Liver (tissue), 9 donors: ENCODE measurements around the gene NCAPD2. TPM values are rescaled to one million over a fixed set of nuclear protein-coding genes. Genes with fewer than 3 reads are reported as not detected.
"Not testable (repeated sequence)": the region's sequence is repeated elsewhere in the genome, so short reads cannot be mapped to it uniquely, and the experiment has no call there.

Experiments used
- DNase-seq: peaks from one replicate; pipeline ENCODE4 v3.0.0-alpha.2; 2017; ENCODE audit warnings: low spot score
- H3K27ac ChIP-seq, 2 donors: one replicate each; pipeline ENCODE4 v1.7.0; 2013; ENCODE audit warnings: inconsistent platforms in 2 of 2, low read length in 2 of 2, control low read depth in 1 of 2, low read depth in 1 of 2, mild to moderate bottlenecking in 1 of 2
- H3K27me3 ChIP-seq, 4 donors: one replicate each; pipeline versions ENCODE4 v1.6.1 to v1.7.0; 2013; ENCODE audit warnings: low read length in 3 of 4, inconsistent platforms in 1 of 4, mild to moderate bottlenecking in 1 of 4, moderate library complexity in 1 of 4; ENCODE audit not compliant: control insufficient read depth in 4 of 4, insufficient read depth in 4 of 4
- H3K36me3 ChIP-seq, 4 donors: one replicate each; pipeline versions ENCODE4 v1.6.1 to v1.7.0; 2013; ENCODE audit warnings: low read length in 3 of 4, mild to moderate bottlenecking in 3 of 4, low read depth in 1 of 4, moderate library complexity in 1 of 4; ENCODE audit not compliant: control insufficient read depth in 4 of 4, insufficient read depth in 3 of 4
- H3K4me1 ChIP-seq, 4 donors: one replicate each; pipeline versions ENCODE4 v1.6.1 to v1.7.0; 2013; ENCODE audit warnings: low read length in 3 of 4, mild to moderate bottlenecking in 3 of 4, moderate library complexity in 1 of 4; ENCODE audit not compliant: control insufficient read depth in 4 of 4, insufficient read depth in 4 of 4
- H3K4me3 ChIP-seq, 3 donors: one replicate each; pipeline versions ENCODE4 v1.6.1 to v1.7.0; 2013; ENCODE audit warnings: low read length in 3 of 3, control low read depth in 1 of 3, low read depth in 1 of 3, mild to moderate bottlenecking in 1 of 3
- H3K9ac ChIP-seq, 2 donors: one replicate each; pipeline ENCODE4 v1.7.0; 2013; ENCODE audit warnings: low read length in 2 of 2, mild to moderate bottlenecking in 2 of 2, moderate library complexity in 2 of 2, control low read depth in 1 of 2, low read depth in 1 of 2
- H3K9me3 ChIP-seq, 4 donors: one replicate each; pipeline versions ENCODE4 v1.6.1 to v1.7.0; 2013; ENCODE audit warnings: low read length in 3 of 4; ENCODE audit not compliant: control insufficient read depth in 4 of 4
- EGR1 ChIP-seq, 2 donors: IDR thresholded peaks; 2 replicates each; pipeline ENCODE4 v1.6.1; 2016 to 2018; ENCODE audit warnings: antibody characterized with exemption in 2 of 2, low read depth in 2 of 2
- FOXA1 ChIP-seq: IDR thresholded peaks from 2 replicates; pipeline ENCODE4 v1.6.1; 2016; ENCODE audit warnings: antibody characterized with exemption
- FOXA2 ChIP-seq: IDR thresholded peaks from 2 replicates; pipeline ENCODE4 v1.6.1; 2016; ENCODE audit warnings: antibody characterized with exemption
- GABPA ChIP-seq, 2 donors: IDR thresholded peaks in 1 of 2; conservative IDR thresholded peaks in 1 of 2; 2 replicates each; pipeline ENCODE4 v1.6.1; 2016; ENCODE audit warnings: antibody characterized with exemption in 2 of 2, mild to moderate bottlenecking in 1 of 2, moderate library complexity in 1 of 2
- HNF4A ChIP-seq, 2 donors: conservative IDR thresholded peaks; 2 replicates each; pipeline ENCODE4 v1.6.1; 2016; ENCODE audit warnings: antibody characterized with exemption in 2 of 2, mild to moderate bottlenecking in 2 of 2
- JUND ChIP-seq, 2 donors: IDR thresholded peaks; 2 replicates each; pipeline ENCODE4 v1.6.1; 2016; ENCODE audit warnings: antibody characterized with exemption in 2 of 2
- MAX ChIP-seq: IDR thresholded peaks from 2 replicates; pipeline ENCODE4 v1.6.1; 2016; ENCODE audit warnings: antibody characterized with exemption
- NR2F2 ChIP-seq: IDR thresholded peaks from 2 replicates; pipeline ENCODE4 v1.6.1; 2016; ENCODE audit warnings: antibody characterized with exemption
- RAD21 ChIP-seq, 2 donors: IDR thresholded peaks; 2 replicates each; pipeline ENCODE4 v1.6.1; 2016; ENCODE audit warnings: antibody characterized with exemption in 2 of 2, mild to moderate bottlenecking in 2 of 2
- RXRA ChIP-seq, 2 donors: IDR thresholded peaks; 2 replicates each; pipeline ENCODE4 v1.6.1; 2017 to 2018; ENCODE audit warnings: antibody characterized with exemption in 2 of 2, mild to moderate bottlenecking in 1 of 2
- SP1 ChIP-seq: IDR thresholded peaks from 2 replicates; pipeline ENCODE4 v1.6.1; 2018; ENCODE audit warnings: antibody characterized with exemption, mild to moderate bottlenecking
- TAF1 ChIP-seq: conservative IDR thresholded peaks from 2 replicates; pipeline ENCODE4 v1.6.1; 2016; ENCODE audit warnings: antibody characterized with exemption, mild to moderate bottlenecking
- ZBTB33 ChIP-seq: IDR thresholded peaks from 2 replicates; pipeline ENCODE4 v1.6.1; 2016; ENCODE audit warnings: antibody characterized with exemption
- WGBS: extraction: QIAGEN DNeasy Blood & Tissue Kit; methylation state at CpG from one replicate; pipeline ENCODE4 v1.1.7; 2013; 5-methylcytosine and 5-hydroxymethylcytosine counted together
- polyA plus RNA-seq, 2 donors: library from polyadenylated mRNA; stranded (reverse) in 1 of 2; unstranded in 1 of 2; fragments of 200-250 nt in 1 of 2; fragments of >200 nt in 1 of 2; fragmentation: Nextera tagmentation in 1 of 2; extraction: Ambion mirVana in 1 of 2; gene quantifications; one replicate each; pipeline versions ENCODE4 v1.2.1 to v1.2.3, GENCODE V29; 2013 to 2015
- total RNA-seq, 2 donors: library from RNA; depleted of rRNA; stranded (reverse); fragments of >200 nt; gene quantifications; one replicate each; pipeline ENCODE4 v1.2.3, GENCODE V29; 2014
- TF ChIP-seq, protein P1 (sequence below): fragments of 150-350 bp; IDR thresholded peaks from 2 replicates; pipeline ENCODE4 v1.5.1; 2017; ENCODE audit warnings: improper control_type of control experiment, low read depth, low read length; ENCODE audit not compliant: missing input control
- donor health status: healthy.
- donor health status: healthy.
- donor health status: healthy.
- donor health status: healthy.
- donor health status: healthy.

The NCAPD2 gene
- total and polyA plus RNA-seq, 4 donors = 2.0 to 55.1 (median 7.4) TPM

DNA sequence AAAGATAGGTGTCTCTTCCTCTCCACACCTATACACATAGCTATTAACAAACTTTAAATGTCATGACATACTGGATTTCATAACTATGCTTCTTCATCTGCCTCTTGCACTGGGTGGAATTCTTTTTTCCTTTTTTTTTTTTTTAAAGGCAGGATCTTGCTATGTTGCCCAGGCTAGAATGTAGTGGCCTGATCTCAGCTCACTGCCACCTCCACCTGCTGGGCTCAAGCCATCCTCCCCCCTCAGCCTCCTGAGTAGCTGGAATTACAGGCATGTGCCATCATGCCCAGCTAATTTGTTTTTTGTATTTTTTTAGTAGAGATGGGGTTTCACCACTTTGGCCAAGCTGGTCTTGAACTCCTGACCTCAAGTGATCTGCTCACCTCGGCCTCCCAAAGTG lies 5.7 kb upstream of the NCAPD2 start (continued):
- TF ChIP-seq ZBTB33 (no peak), SP1 (no peak), HNF4A (conservative IDR thresholded peaks at IDR 0.05) (no peak), MAX (no peak), RXRA (IDR thresholded peaks at IDR 0.05) (no peak), EGR1 (IDR thresholded peaks at IDR 0.05; ENCODE audit: low read depth in 2 of 2) (no peak), FOXA2 (no peak), FOXA1 (no peak), RAD21 (IDR thresholded peaks at IDR 0.05) (no peak)

DNA sequence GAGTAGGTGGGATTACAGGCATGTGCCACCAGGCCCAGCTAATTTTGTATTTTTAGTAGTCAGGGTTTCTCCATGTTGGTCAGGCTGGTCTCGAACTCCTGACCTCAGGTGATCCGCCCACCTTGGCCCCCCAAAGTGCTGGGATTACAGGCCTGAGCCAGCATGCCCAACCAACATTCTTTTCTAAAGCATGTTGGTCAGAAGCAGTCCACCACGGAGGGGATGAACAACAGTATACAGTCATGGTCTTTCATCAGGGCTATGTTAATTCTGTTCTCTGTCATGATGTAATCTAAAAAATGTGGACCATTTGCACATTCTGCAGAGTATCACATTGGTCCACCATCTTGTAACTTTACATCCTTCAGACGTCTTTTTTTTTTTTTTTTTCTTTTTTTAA lies 4.5 kb upstream of the NCAPD2 start:
- no peaks in the 10 kb centered on the region for H3K9me3 ChIP-seq
- no peak overlapping the region for H3K9ac ChIP-seq
- 75% methylated on average over 4 of the region's 4 CpGs for WGBS
- H3K4me1 ChIP-seq = peaks cover 2 to 20% (median 11%) of the 10 kb centered on the region in 4 donors
- no peak overlapping the region for H3K27ac ChIP-seq
- no peak overlapping the region for H3K4me3 ChIP-seq
- H3K27me3 ChIP-seq = no peaks in the 10 kb centered on the region
- DNase-seq = no peak
- TF ChIP-seq SP1 (no peak), NR2F2 (no peak), GABPA (IDR thresholded peaks at IDR 0.05 in 1 of 2, conservative IDR thresholded peaks at IDR 0.05 in 1 of 2) (no peak), ZBTB33 (no peak), HNF4A (conservative IDR thresholded peaks at IDR 0.05) (no peak), JUND (IDR thresholded peaks at IDR 0.05) (no peak), RXRA (IDR thresholded peaks at IDR 0.05) (no peak), TAF1 (no peak), MAX (no peak)
- TF ChIP-seq, protein P1, sequence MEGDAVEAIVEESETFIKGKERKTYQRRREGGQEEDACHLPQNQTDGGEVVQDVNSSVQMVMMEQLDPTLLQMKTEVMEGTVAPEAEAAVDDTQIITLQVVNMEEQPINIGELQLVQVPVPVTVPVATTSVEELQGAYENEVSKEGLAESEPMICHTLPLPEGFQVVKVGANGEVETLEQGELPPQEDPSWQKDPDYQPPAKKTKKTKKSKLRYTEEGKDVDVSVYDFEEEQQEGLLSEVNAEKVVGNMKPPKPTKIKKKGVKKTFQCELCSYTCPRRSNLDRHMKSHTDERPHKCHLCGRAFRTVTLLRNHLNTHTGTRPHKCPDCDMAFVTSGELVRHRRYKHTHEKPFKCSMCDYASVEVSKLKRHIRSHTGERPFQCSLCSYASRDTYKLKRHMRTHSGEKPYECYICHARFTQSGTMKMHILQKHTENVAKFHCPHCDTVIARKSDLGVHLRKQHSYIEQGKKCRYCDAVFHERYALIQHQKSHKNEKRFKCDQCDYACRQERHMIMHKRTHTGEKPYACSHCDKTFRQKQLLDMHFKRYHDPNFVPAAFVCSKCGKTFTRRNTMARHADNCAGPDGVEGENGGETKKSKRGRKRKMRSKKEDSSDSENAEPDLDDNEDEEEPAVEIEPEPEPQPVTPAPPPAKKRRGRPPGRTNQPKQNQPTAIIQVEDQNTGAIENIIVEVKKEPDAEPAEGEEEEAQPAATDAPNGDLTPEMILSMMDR = no peak
- H3K36me3 ChIP-seq = peaks cover 0 to 3% (median 2%) of the 10 kb centered on the region in 4 donors

DNA sequence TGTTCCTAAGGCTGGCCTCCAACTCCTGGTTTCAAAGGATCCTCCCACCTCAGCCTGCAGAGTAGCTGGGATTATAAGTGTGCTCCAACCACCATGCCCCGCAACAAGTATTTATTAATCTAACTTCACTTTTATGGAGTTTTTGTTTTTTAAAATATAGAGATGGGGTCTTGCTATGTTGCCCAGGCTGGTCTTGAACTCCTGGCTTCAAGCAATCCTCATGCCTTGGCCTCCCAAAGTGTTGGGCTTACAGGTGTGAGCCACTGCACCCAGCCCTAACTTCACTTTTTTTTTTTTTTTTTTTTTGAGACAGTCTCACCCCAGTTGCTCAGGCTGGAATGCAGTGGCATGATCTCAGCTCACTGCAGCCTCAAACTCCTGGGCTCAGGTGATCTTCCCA lies 3.2 kb upstream of the NCAPD2 start:
- H3K4me1 ChIP-seq = peaks cover 2 to 31% (median 20%) of the 10 kb centered on the region in 4 donors
- H3K4me3 ChIP-seq, H3K9me3 ChIP-seq, H3K36me3 ChIP-seq, H3K9ac ChIP-seq, H3K27me3 ChIP-seq, H3K27ac ChIP-seq, DNase-seq: not testable (repeated sequence)
- 98% methylated on average over 1 of the region's 1 CpG for WGBS
